ENCODE measurements around the gene CRACR2A.

The CRACR2A gene

GRCh38 chr12:3624273-3624672, 128.6 kb downstream of the CRACR2A start:
- DNase-seq (ENCODE audit: low read depth in 3 of 3, low spot score in 1 of 3), result no peak

- DNase-seq (ENCODE audit: low read depth in 3 of 3, low spot score in 1 of 3), result no peak
Measured at GRCh38 chr12:3622822-3623690, 129.9 kb downstream of the CRACR2A start.

- no peak for DNase-seq (ENCODE audit: low read depth in 3 of 3, low spot score in 1 of 3)
Measured at GRCh38 chr12:3622021-3622821, 130.7 kb downstream of the CRACR2A start.

DNA sequence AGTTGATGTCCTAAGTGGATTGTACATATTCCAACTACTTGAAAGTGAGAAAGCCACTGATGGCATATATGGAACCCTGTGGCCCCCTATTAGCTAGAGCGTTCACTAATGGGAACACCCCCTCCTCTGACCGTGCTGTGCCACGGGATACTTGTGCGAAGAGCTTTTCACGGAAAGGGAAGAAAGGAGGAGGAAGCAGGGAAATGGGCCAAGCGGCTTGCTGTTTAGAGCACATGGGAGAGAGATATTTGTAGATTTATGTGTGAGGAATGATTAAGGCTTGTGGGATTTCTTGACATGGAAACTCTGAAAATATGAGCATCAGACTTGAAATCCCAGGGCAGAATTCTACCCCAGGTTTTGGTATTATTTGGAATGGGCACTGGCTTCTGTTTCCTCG, 132.1 kb downstream of the CRACR2A start:
- no peak for DNase-seq (ENCODE audit: low read depth in 3 of 3, low spot score in 1 of 3)

DNA sequence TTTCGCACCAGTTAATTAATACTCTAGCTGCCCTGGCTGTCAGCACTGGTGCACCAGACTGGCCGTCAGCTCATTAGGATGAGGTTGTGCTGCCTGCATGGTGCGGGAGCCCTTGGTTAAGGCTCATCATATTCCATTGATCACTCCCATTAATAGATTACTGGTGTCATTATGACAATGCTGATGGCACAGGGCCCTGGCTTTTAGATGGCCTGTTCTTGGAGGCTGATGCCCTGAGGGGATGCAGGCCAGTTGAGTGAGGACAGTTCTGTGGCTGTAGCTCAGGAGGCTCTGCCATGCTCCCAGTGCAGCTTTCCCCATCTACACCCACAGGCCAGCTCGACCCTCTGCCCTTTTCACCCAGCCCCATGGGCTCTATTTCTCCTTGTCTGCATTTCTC, 135.3 kb downstream of the CRACR2A start:
- no peak for DNase-seq (ENCODE audit: low read depth in 3 of 3, low spot score in 1 of 3)

GRCh38 chr12:3615862-3616261, 137.0 kb downstream of the CRACR2A start:
- DNase-seq (ENCODE audit: low read depth in 3 of 3, low spot score in 1 of 3), result no peak

DNA sequence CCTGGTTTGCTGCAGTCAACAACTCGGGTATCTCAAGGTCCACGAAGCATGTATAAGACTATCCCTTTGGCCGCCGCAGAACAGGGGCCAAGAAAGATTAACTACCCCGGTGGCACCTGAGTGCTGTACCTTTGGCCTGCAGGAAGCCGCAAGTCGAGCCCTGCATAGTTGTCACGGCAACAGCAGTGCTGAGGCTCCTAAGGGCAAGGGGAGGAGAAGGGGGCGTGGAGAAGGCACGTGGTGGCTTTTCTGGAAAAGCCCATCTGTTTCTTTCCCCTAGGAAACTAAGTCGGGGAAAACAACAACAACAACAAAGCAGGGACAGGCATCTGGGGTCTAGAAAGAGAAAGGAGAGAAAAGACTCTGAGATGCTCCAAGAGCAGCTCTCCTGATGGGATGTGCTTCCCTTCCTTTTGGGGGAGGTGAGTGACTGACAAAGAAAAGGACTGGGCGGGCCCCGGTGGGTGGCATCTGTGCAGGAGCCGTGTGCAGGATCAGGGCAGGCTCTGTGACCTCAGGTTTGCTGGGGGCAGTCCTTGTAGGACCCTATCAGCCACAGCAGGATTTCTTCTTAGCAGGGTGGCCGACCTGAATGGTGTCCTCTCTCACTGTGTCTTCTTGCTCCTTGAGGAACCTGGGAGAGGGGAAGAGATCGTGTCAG, 138.0 kb downstream of the CRACR2A start:
- no peak for DNase-seq (ENCODE audit: low read depth in 3 of 3, low spot score in 1 of 3)

GRCh38 chr12:3613641-3614395, 139.1 kb downstream of the CRACR2A start:
- DNase-seq (ENCODE audit: low read depth in 3 of 3, low spot score in 1 of 3), result no peak

- no peak for DNase-seq (ENCODE audit: low read depth in 3 of 3, low spot score in 1 of 3)
Measured at GRCh38 chr12:3611860-3612703, 140.8 kb downstream of the CRACR2A start.

- DNase-seq (ENCODE audit: low read depth in 3 of 3, low spot score in 1 of 3), result no peak
Measured at GRCh38 chr12:3607821-3608220, 145.1 kb downstream of the CRACR2A start.

DNA sequence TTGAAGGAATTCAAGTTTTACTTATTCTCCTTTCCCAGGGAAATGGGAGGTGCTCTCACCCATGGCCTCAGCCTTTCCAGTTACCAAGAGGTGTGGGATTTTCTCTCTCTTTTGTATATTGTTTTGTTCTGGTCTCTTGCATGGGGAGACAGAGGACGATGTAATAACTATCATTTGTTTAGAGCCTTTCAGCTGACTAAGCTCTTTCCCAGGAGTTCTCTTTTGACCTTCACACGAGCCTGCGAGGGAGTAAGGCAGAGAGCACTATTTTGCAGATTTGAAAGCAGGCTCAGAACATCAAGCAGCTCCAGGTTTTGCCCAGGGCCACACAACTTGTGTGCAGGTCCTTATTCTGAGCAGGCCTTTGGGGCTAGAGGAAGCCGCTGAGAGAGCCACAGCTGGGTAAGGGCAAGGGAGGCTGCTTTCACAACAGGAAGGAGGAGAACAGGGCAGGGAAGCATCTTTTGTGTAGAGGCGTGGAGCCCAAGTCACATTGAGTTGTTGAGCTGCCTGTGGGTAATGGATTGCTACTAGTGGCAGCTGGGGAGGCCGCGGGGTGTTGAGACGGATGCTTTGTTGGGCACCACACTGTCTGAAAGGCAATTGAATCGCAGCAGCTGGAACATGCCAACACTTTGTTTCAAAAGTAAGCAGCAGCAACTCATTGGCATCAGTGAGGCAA, 145.7 kb downstream of the CRACR2A start:
- no peak for DNase-seq (ENCODE audit: low read depth in 3 of 3, low spot score in 1 of 3)

GRCh38 chr12:3606128-3606527, 146.8 kb downstream of the CRACR2A start:
- no peak for DNase-seq (ENCODE audit: low read depth in 3 of 3, low spot score in 1 of 3)

- no peak for DNase-seq (ENCODE audit: low read depth in 3 of 3, low spot score in 1 of 3)
Measured at GRCh38 chr12:3605692-3606091, 147.2 kb downstream of the CRACR2A start.

DNA sequence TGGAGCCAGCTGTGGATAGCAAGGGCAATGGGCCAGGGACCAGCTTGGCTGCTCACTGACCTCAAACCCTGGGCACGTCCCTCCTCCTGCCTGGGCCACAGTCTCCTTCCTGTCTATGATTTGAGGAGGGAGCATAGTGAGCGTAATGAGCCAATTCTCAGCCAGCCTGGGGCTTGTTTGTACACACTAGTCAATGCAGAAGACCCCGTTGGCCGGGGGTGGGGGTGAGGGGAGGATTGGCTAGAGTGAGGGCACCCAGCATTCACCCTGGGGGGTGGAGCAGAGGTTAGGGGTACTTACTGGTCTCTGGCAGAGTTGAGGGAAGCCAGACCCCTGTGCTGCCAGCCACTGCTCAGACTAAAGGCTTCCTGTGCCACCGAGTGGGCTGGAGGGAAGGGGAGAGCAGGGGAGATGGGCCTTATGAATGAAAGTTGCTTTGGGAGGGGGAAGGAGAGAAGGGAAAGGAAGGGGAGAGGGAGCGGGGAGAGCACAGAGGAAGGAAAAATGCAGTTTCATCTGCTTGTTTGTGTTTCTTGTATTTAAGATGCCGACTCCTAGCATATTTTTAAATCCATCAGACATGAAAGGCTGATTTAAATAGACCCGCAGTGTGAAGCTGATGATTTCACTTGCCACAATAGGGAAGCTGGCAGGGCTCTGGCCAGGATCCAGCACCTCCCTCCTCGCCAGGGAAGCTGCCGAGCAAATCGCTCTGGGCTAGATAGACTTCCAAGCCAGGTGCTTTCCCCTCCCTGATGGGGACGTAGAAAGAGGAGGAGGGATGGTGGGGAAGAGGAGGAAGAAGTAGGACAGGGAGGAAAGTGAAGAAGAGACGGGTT, 147.9 kb downstream of the CRACR2A start:
- no peak for DNase-seq (ENCODE audit: low read depth in 3 of 3, low spot score in 1 of 3)

GRCh38 chr12:3604286-3604685, 148.6 kb downstream of the CRACR2A start:
- DNase-seq (ENCODE audit: low read depth in 3 of 3, low spot score in 1 of 3), result no peak

- DNase-seq (ENCODE audit: low read depth in 3 of 3, low spot score in 1 of 3), result no peak
Measured at GRCh38 chr12:3603576-3603975, 149.3 kb downstream of the CRACR2A start.

GRCh38 chr12:3602488-3602887, 150.4 kb downstream of the CRACR2A start:
- no peak for DNase-seq (ENCODE audit: low read depth in 3 of 3, low spot score in 1 of 3)

- DNase-seq (ENCODE audit: low read depth in 3 of 3, low spot score in 1 of 3), result no peak
Measured at GRCh38 chr12:3601461-3602150, 151.3 kb downstream of the CRACR2A start.

Measured in stimulated activated CD4-positive, alpha-beta T cell treated with anti-CD3 and anti-CD28 coated beads, TNF-alpha, amount 100 ng/mL, for 1 hour (primary cell).